GM23338 (cell line): ENCODE data around the gene DENND11.

ENCODE experiments used
- CREB1 ChIP-seq: fragments of 250-450 bp; sonication (Bioruptor Pico); IDR thresholded peaks from 2 replicates; pipeline ENCODE4 v1.5.0; 2020; ENCODE audit warnings: low read depth, mild to moderate bottlenecking, moderate library complexity
- CTCF ChIP-seq, 2 experiments: fragments of 200-600 bp in 1 of 2; sonication (generic) in 1 of 2; conservative IDR thresholded peaks; 2 replicates each; pipeline versions ENCODE4 v1.5.1 to v1.6.1; 2016 to 2017; ENCODE audit warnings: antibody characterized with exemption in 2 of 2, low read depth in 2 of 2, mild to moderate bottlenecking in 2 of 2, moderate library complexity in 1 of 2
- EZH2 ChIP-seq: fragments of 200-600 bp; sonication (generic); IDR thresholded peaks from one replicate; pipeline ENCODE4 v1.8.0; 2017; ENCODE audit warnings: antibody characterized with exemption, mild to moderate bottlenecking, low read depth; ENCODE audit not compliant: unreplicated experiment
- EZH2phosphoT487 ChIP-seq: fragments of 200-600 bp; sonication (generic); IDR thresholded peaks from one replicate; pipeline ENCODE4 v1.8.1; 2018; ENCODE audit warnings: antibody characterized with exemption; ENCODE audit not compliant: unreplicated experiment
- JUNB ChIP-seq: IDR thresholded peaks from one replicate; pipeline ENCODE4 v1.6.1; 2016; ENCODE audit warnings: antibody characterized with exemption; ENCODE audit not compliant: unreplicated experiment
- POLR2AphosphoS5 ChIP-seq: IDR thresholded peaks from 2 replicates; pipeline ENCODE4 v1.6.1; 2016; ENCODE audit warnings: antibody characterized with exemption, low read depth
- STAT1 ChIP-seq: IDR thresholded peaks from one replicate; pipeline ENCODE4 v1.6.1; 2016; ENCODE audit warnings: antibody characterized with exemption; ENCODE audit not compliant: unreplicated experiment
- TF ChIP-seq, protein P1 (sequence below): IDR thresholded peaks from one replicate; pipeline ENCODE4 v1.6.1; 2018; ENCODE audit warnings: antibody characterized with exemption; ENCODE audit not compliant: unreplicated experiment

- TF ChIP-seq CTCF (conservative IDR thresholded peaks at IDR 0.05; ENCODE audit: low read depth in 2 of 2) (peak in 1 of 2 experiments; percentile 37; a peak in 2 of 4 replicates), POLR2AphosphoS5 (no peak), EZH2phosphoT487 (no peak), CREB1 (CRISPR knock-in tag) (no peak), EZH2 (no peak), JUNB (no peak), STAT1 (no peak)
- TF ChIP-seq, protein P1, sequence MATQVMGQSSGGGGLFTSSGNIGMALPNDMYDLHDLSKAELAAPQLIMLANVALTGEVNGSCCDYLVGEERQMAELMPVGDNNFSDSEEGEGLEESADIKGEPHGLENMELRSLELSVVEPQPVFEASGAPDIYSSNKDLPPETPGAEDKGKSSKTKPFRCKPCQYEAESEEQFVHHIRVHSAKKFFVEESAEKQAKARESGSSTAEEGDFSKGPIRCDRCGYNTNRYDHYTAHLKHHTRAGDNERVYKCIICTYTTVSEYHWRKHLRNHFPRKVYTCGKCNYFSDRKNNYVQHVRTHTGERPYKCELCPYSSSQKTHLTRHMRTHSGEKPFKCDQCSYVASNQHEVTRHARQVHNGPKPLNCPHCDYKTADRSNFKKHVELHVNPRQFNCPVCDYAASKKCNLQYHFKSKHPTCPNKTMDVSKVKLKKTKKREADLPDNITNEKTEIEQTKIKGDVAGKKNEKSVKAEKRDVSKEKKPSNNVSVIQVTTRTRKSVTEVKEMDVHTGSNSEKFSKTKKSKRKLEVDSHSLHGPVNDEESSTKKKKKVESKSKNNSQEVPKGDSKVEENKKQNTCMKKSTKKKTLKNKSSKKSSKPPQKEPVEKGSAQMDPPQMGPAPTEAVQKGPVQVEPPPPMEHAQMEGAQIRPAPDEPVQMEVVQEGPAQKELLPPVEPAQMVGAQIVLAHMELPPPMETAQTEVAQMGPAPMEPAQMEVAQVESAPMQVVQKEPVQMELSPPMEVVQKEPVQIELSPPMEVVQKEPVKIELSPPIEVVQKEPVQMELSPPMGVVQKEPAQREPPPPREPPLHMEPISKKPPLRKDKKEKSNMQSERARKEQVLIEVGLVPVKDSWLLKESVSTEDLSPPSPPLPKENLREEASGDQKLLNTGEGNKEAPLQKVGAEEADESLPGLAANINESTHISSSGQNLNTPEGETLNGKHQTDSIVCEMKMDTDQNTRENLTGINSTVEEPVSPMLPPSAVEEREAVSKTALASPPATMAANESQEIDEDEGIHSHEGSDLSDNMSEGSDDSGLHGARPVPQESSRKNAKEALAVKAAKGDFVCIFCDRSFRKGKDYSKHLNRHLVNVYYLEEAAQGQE, result no peak
Observed at GRCh38 chr7:141652691-141653090, 49.3 kb downstream of the DENND11 start.
